SK-N-SH treated with all-trans-retinoic acid at 6 μM for 48 hours (cell line): ENCODE results near the gene MACIR.

Source experiments
- ATAC-seq: fragments of 200-7000 bp; cut with Tn5 transposase; 3 replicates; pipeline ENCODE4 v1.9.1; 2020; ENCODE audit warnings: mild to moderate bottlenecking, moderate library complexity
- ARNTL ChIP-seq: fragments of 450-650 bp; formaldehyde crosslinking; IDR thresholded peaks from 2 replicates; pipeline ENCODE4 v1.5.0; 2020; ENCODE audit warnings: low read depth, mild to moderate bottlenecking, moderate library complexity, borderline replicate concordance
- CSDC2 ChIP-seq: fragments of 250-450 bp; sonication (Bioruptor Pico); IDR thresholded peaks from 2 replicates; pipeline ENCODE4 v1.5.0; 2020; ENCODE audit warnings: mild to moderate bottlenecking, moderate library complexity
- ESRRG ChIP-seq: fragments of 250-450 bp; sonication (Bioruptor Pico); IDR thresholded peaks from 2 replicates; pipeline ENCODE4 v1.6.1; 2021; ENCODE audit warnings: mild to moderate bottlenecking
- GLIS3 ChIP-seq: fragments of 250-450 bp; sonication (Bioruptor Pico); IDR thresholded peaks from 2 replicates; pipeline ENCODE4 v1.5.0; 2020; ENCODE audit warnings: mild to moderate bottlenecking, moderate library complexity
- ISL1 ChIP-seq: fragments of 250-450 bp; sonication (Bioruptor Pico); IDR thresholded peaks from 2 replicates; pipeline ENCODE4 v2.1.2; 2022; ENCODE audit warnings: mild to moderate bottlenecking, moderate library complexity
- OSR1 ChIP-seq: fragments of 250-450 bp; sonication (Bioruptor Pico); IDR thresholded peaks from 2 replicates; pipeline ENCODE4 v1.8.0; 2022; ENCODE audit warnings: moderate library complexity, mild to moderate bottlenecking, inconsistent platforms
- PATZ1 ChIP-seq: fragments of 250-450 bp; sonication (Bioruptor Pico); IDR thresholded peaks from 2 replicates; pipeline ENCODE4 v1.8.0; 2020; ENCODE audit warnings: mild to moderate bottlenecking, moderate library complexity, borderline replicate concordance
- POU6F1 ChIP-seq: fragments of 250-450 bp; sonication (Bioruptor Pico); IDR thresholded peaks from 2 replicates; pipeline ENCODE4 v1.8.0; 2021; ENCODE audit warnings: low read depth, mild to moderate bottlenecking, moderate library complexity, borderline replicate concordance
- PPARA ChIP-seq: fragments of 250-450 bp; sonication (Bioruptor Pico); IDR thresholded peaks from 2 replicates; pipeline ENCODE4 v1.5.0; 2020; ENCODE audit warnings: mild to moderate bottlenecking, borderline replicate concordance
- SNAI2 ChIP-seq: fragments of 250-450 bp; sonication (Bioruptor Pico); IDR thresholded peaks from 2 replicates; pipeline ENCODE4 v1.5.0; 2020; ENCODE audit warnings: mild to moderate bottlenecking, moderate library complexity
- TCF4 ChIP-seq: fragments of 250-450 bp; sonication (Bioruptor Pico); IDR thresholded peaks from 2 replicates; pipeline ENCODE4 v1.8.0; 2021; ENCODE audit warnings: mild to moderate bottlenecking, moderate library complexity, borderline replicate concordance
- TOX ChIP-seq: fragments of 250-450 bp; sonication (Bioruptor Pico); IDR thresholded peaks from 2 replicates; pipeline ENCODE4 v1.8.0; 2021; ENCODE audit warnings: mild to moderate bottlenecking, moderate library complexity, borderline replicate concordance
- TSHZ2 ChIP-seq: fragments of 250-450 bp; sonication (Bioruptor Pico); IDR thresholded peaks from 2 replicates; pipeline ENCODE4 v1.5.0; 2020; ENCODE audit warnings: mild to moderate bottlenecking, moderate library complexity
- ZC3H10 ChIP-seq: fragments of 250-450 bp; sonication (Bioruptor Pico); IDR thresholded peaks from 2 replicates; pipeline ENCODE4 v1.5.1; 2021; ENCODE audit warnings: mild to moderate bottlenecking, moderate library complexity
- ZFP3 ChIP-seq: fragments of 250-450 bp; sonication (Bioruptor Pico); IDR thresholded peaks from 2 replicates; pipeline ENCODE4 v1.5.0; 2020; ENCODE audit warnings: mild to moderate bottlenecking, moderate library complexity
- ZFP30 ChIP-seq: fragments of 450-650 bp; formaldehyde crosslinking; IDR thresholded peaks from 2 replicates; pipeline ENCODE4 v1.5.0; 2022; ENCODE audit warnings: mild to moderate bottlenecking, moderate library complexity
- ZNF565 ChIP-seq: fragments of 450-650 bp; formaldehyde crosslinking; conservative IDR thresholded peaks from 2 replicates; pipeline ENCODE4 v1.5.0; 2020; ENCODE audit warnings: low read depth, mild to moderate bottlenecking, moderate library complexity
- ZNF70 ChIP-seq: fragments of 450-650 bp; formaldehyde crosslinking; IDR thresholded peaks from 2 replicates; pipeline ENCODE4 v1.5.0; 2020; ENCODE audit warnings: mild to moderate bottlenecking, moderate library complexity
- TF ChIP-seq, protein P1 (sequence below): fragments of 250-450 bp; sonication (Bioruptor Pico); IDR thresholded peaks from 2 replicates; pipeline ENCODE4 v1.5.1; 2020; ENCODE audit warnings: low read depth, mild to moderate bottlenecking, moderate library complexity

The MACIR gene

DNA sequence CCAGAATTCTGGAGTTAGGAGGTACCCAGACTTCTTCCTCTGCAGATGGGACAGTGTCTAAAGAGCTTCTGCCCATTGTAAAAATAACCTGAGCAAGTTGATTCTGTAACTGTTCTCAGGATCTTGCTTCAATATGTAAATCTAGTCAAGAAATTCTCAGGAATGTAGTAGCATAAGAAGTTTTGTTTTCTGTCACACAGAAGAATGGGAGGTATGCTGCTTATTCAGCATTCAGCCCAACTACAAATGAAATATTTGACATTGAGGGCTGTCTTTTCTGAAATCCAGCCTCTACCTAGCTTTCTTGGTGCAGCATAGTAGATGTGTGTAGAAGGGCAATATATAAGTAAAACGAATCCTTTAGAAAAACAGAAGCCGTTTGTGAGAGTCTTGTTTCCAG is 13.8 kb downstream of the MACIR start:
- ATAC-seq = peak; percentile 35; the same call in 2 of the 3 replicates
- no peak for TF ChIP-seq TOX (CRISPR knock-in tag)
- no peak for TF ChIP-seq ARNTL
- no peak for TF ChIP-seq SNAI2 (CRISPR knock-in tag)
- no peak for TF ChIP-seq PATZ1 (CRISPR knock-in tag)
- no peak for TF ChIP-seq CSDC2
- no peak for TF ChIP-seq POU6F1 (CRISPR knock-in tag)
- no peak for TF ChIP-seq ESRRG
- no peak for TF ChIP-seq TCF4
- no peak for TF ChIP-seq ZFP30 (CRISPR knock-in tag)
- TF ChIP-seq, protein P1, sequence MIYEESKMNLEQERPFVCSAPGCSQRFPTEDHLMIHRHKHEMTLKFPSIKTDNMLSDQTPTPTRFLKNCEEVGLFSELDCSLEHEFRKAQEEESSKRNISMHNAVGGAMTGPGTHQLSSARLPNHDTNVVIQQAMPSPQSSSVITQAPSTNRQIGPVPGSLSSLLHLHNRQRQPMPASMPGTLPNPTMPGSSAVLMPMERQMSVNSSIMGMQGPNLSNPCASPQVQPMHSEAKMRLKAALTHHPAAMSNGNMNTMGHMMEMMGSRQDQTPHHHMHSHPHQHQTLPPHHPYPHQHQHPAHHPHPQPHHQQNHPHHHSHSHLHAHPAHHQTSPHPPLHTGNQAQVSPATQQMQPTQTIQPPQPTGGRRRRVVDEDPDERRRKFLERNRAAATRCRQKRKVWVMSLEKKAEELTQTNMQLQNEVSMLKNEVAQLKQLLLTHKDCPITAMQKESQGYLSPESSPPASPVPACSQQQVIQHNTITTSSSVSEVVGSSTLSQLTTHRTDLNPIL (CRISPR knock-in tag) = no peak
- TF ChIP-seq OSR1 (CRISPR knock-in tag) = no peak
- no peak for TF ChIP-seq PPARA (CRISPR knock-in tag)
- no peak for TF ChIP-seq ZC3H10
- TF ChIP-seq ZNF70 (CRISPR knock-in tag) = no peak
- TF ChIP-seq ISL1 (CRISPR knock-in tag) = no peak

GRCh38 chr5:103273952-103274351 is 15.4 kb downstream of the MACIR start:
- TF ChIP-seq TOX (CRISPR knock-in tag) (no peak), POU6F1 (CRISPR knock-in tag) (no peak), CSDC2 (no peak), ZNF565 (CRISPR knock-in tag) (no peak), TCF4 (no peak), ZC3H10 (no peak), ZFP30 (CRISPR knock-in tag) (no peak), SNAI2 (CRISPR knock-in tag) (no peak), TSHZ2 (no peak), PATZ1 (CRISPR knock-in tag) (no peak), PPARA (CRISPR knock-in tag) (no peak)
- no peak for ATAC-seq

DNA sequence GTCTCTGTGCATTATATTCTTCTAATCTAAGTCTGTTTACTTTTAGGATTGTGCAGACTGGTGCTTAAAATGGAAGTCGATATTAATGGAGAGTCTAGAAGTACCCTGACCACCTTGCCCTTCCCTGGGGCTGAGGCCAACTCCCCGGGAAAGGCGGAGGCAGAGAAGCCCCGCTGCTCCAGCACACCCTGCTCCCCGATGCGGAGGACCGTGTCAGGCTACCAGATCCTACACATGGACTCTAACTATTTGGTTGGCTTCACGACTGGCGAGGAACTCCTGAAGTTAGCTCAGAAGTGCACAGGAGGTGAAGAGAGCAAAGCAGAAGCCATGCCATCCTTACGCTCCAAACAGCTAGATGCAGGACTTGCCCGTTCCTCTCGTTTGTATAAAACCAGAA is 17.3 kb downstream of the MACIR start:
- no peak for ATAC-seq
- TF ChIP-seq ZFP3 (CRISPR knock-in tag) (no peak), GLIS3 (CRISPR knock-in tag) (no peak), POU6F1 (CRISPR knock-in tag) (no peak)
- TF ChIP-seq, all 23 proteins: peak for 0
